IMR-90 (cell line): ENCODE measurements around the gene BICD2. TPM values are rescaled to one million over a fixed set of nuclear protein-coding genes. Genes with fewer than 3 reads are reported as not detected.

ENCODE experiments used
- ATAC-seq: fragments of 200-7000 bp; cut with Tn5 transposase; 2 replicates; pipeline ENCODE4 v1.9.1; 2020; ENCODE audit warnings: low read depth, mild to moderate bottlenecking, moderate library complexity
- BruUV-seq: library from RNA; stranded (reverse); fragments of 400-500 nt; replicated peaks from 2 replicates; lab custom pipeline; 2021; lab: Mats Ljungman, UMichigan
- CTCF ChIA-PET: fragments of 300-600 bp; formaldehyde crosslinking; extraction: SDS; loops from one replicate; lab custom pipeline; 2021; ENCODE audit warnings: antibody characterized with exemption; lab: Yijun Ruan, JAX
- POLR2A ChIA-PET: fragments of 300-600 bp; sonication (Branson Sonifier 250); formaldehyde crosslinking; loops from one replicate; lab custom pipeline; 2022; ENCODE audit warnings: antibody characterized with exemption; ENCODE audit not compliant: unreplicated experiment; lab: Charles Lee
- DNase-seq: peaks from one replicate; pipeline ENCODE4 v3.0.0; 2013
- H2AFZ ChIP-seq: replicated peaks from 2 replicates; pipeline ENCODE3; 2013; ENCODE audit warnings: low read length, mild to moderate bottlenecking; ENCODE audit not compliant: poor library complexity
- H2AK5ac ChIP-seq: 2 replicates; pipeline ENCODE4 v1.6.1; 2013; ENCODE audit warnings: low read depth, low read length, inconsistent platforms
- H2AK9ac ChIP-seq: replicated peaks from 2 replicates; pipeline ENCODE3; 2013; ENCODE audit warnings: mild to moderate bottlenecking, low read depth, low read length, moderate library complexity; ENCODE audit not compliant: poor library complexity
- H2BK120ac ChIP-seq: 2 replicates; pipeline ENCODE4 v1.6.1; 2013; ENCODE audit warnings: low read depth, low read length, inconsistent platforms
- H2BK15ac ChIP-seq: 3 replicates; pipeline ENCODE4 v1.6.1; 2013; ENCODE audit warnings: low read depth, low read length, inconsistent platforms
- H2BK20ac ChIP-seq: 2 replicates; pipeline ENCODE4 v1.6.1; 2013; ENCODE audit warnings: low read depth, mild to moderate bottlenecking, inconsistent platforms, low read length, moderate library complexity
- H2BK5ac ChIP-seq: 2 replicates; pipeline ENCODE4 v1.6.1; 2013; ENCODE audit warnings: mild to moderate bottlenecking, low read depth, low read length, inconsistent platforms; ENCODE audit not compliant: poor library complexity, severe bottlenecking
- H3K14ac ChIP-seq: replicated peaks from 2 replicates; pipeline ENCODE4 v1.6.1; 2013; ENCODE audit warnings: low read depth, low read length, inconsistent platforms
- H3K18ac ChIP-seq: 2 replicates; pipeline ENCODE4 v1.6.1; 2013; ENCODE audit warnings: low read depth, low read length, control low read depth
- H3K23ac ChIP-seq: 2 replicates; pipeline ENCODE4 v1.6.1; 2013; ENCODE audit warnings: low read depth, low read length, inconsistent platforms
- H3K27ac ChIP-seq: 2 replicates; pipeline ENCODE4 v1.5.1; 2013; ENCODE audit warnings: mild to moderate bottlenecking, control low read depth, low read length; ENCODE audit not compliant: insufficient read depth
- H3K27me3 ChIP-seq: 2 replicates; pipeline ENCODE4 v1.6.1; 2013; ENCODE audit warnings: low read length; ENCODE audit not compliant: control insufficient read depth, insufficient read depth
- H3K36me3 ChIP-seq: 2 replicates; pipeline ENCODE4 v1.6.1; 2013; ENCODE audit warnings: low read length, mixed read lengths; ENCODE audit not compliant: control insufficient read depth, insufficient read depth
- H3K4ac ChIP-seq: 2 replicates; pipeline ENCODE4 v1.6.1; 2013; ENCODE audit warnings: low read depth, low read length, inconsistent platforms
- H3K4me1 ChIP-seq: 2 replicates; pipeline ENCODE4 v1.6.1; 2013; ENCODE audit warnings: low read length, mixed read lengths; ENCODE audit not compliant: control insufficient read depth, insufficient read depth
- H3K4me2 ChIP-seq: 2 replicates; pipeline ENCODE4 v1.6.1; 2013; ENCODE audit warnings: low read depth, mild to moderate bottlenecking, control low read depth, low read length, moderate library complexity
- H3K4me3 ChIP-seq: 2 replicates; pipeline ENCODE4 v1.5.1; 2013; ENCODE audit warnings: low read depth, mild to moderate bottlenecking, control low read depth, low read length, moderate library complexity; ENCODE audit not compliant: insufficient read depth
- H3K56ac ChIP-seq: 2 replicates; pipeline ENCODE4 v1.6.1; 2013; ENCODE audit warnings: low read length, inconsistent platforms; ENCODE audit not compliant: insufficient read depth; ENCODE audit errors: extremely low read depth
- H3K79me1 ChIP-seq, 2 experiments: 2 replicates each; pipeline ENCODE4 v1.6.1; 2013; ENCODE audit warnings: low read length in 2 of 2, inconsistent platforms in 1 of 2, low read depth in 1 of 2
- H3K9ac ChIP-seq: 2 replicates; pipeline ENCODE4 v1.6.1; 2013; ENCODE audit warnings: low read depth, low read length, control low read depth
- H3K9me1 ChIP-seq: 2 replicates; pipeline ENCODE4 v1.6.1; 2013; ENCODE audit warnings: low read length, inconsistent platforms; ENCODE audit not compliant: insufficient read depth
- H3K9me3 ChIP-seq: 2 replicates; pipeline ENCODE4 v1.6.1; 2013; ENCODE audit warnings: low read length; ENCODE audit not compliant: control insufficient read depth, insufficient read depth
- H4K20me1 ChIP-seq: 2 replicates; pipeline ENCODE4 v1.6.1; 2013; ENCODE audit warnings: low read length, inconsistent platforms; ENCODE audit not compliant: insufficient read depth
- H4K5ac ChIP-seq: 2 replicates; pipeline ENCODE4 v1.6.1; 2013; ENCODE audit warnings: mild to moderate bottlenecking, low read depth, low read length, control low read depth
- H4K8ac ChIP-seq, 2 experiments: 2 replicates each; pipeline ENCODE4 v1.6.1; 2013; ENCODE audit warnings: low read depth in 2 of 2, low read length in 2 of 2, control low read depth in 1 of 2, inconsistent platforms in 1 of 2
- H4K91ac ChIP-seq: 2 replicates; pipeline ENCODE4 v1.6.1; 2013; ENCODE audit warnings: low read depth, low read length, inconsistent platforms; ENCODE audit not compliant: insufficient read depth
- CEBPB ChIP-seq: IDR thresholded peaks from 2 replicates; pipeline ENCODE4 v1.6.1; 2012; ENCODE audit warnings: low read depth, low read length, improper control_type of control experiment
- WGBS, 2 experiments: methylation state at CpG; one replicate each; pipeline versions ENCODE4 v1.1.5 to v1.1.7; 2013; ENCODE audit warnings: missing lambda C conversion rate in 2 of 2; ENCODE audit not compliant: insufficient read length in 1 of 2; ENCODE audit errors: extremely low coverage in 2 of 2; 5-methylcytosine and 5-hydroxymethylcytosine counted together
- dilution Hi-C: fragments of 300-500 bp; cut with HindIII; formaldehyde crosslinking; loops from one replicate; pipeline ENCODE4 v1.14.3; 2018; ENCODE audit warnings: low sequenced_read_pairs; ENCODE audit not compliant: unreplicated experiment
- in situ Hi-C: fragments of 300-500 bp; cut with MboI; formaldehyde crosslinking; loops from 3 replicates; pipeline ENCODE4 v1.14.3; 2019; ENCODE audit warnings: low sequenced_read_pairs, inconsistent platforms, mixed read lengths
- intact Hi-C: fragments of 100-400 bp; cut with micrococcal nuclease; formaldehyde crosslinking; loops from 2 replicates; pipeline ENCODE4 v1.10.0; 2022
- polyA plus RNA-seq, 3 experiments: library from polyadenylated mRNA; depleted of rRNA; stranded (reverse); fragments of >200 nt; gene quantifications; 2 replicates each; pipeline ENCODE4 v1.2.3, GENCODE V29; 2012; ENCODE audit warnings: low replicate concordance in 1 of 3
- total RNA-seq: library from RNA; depleted of rRNA; stranded (reverse); fragments of >200 nt; gene quantifications from 2 replicates; pipeline ENCODE4 v1.2.3, GENCODE V29; 2012
- TF ChIP-seq, protein P1 (sequence below): fragments of 150-350 bp; IDR thresholded peaks from 2 replicates; pipeline ENCODE4 v1.6.1; 2016; ENCODE audit warnings: low read depth, mild to moderate bottlenecking, low read length, moderate library complexity, borderline replicate concordance

The BICD2 gene
- total and polyA plus RNA-seq, 2 of the 4 experiments (the other 2 are of a cell fraction), result 21.5 to 35.7 TPM

DNA sequence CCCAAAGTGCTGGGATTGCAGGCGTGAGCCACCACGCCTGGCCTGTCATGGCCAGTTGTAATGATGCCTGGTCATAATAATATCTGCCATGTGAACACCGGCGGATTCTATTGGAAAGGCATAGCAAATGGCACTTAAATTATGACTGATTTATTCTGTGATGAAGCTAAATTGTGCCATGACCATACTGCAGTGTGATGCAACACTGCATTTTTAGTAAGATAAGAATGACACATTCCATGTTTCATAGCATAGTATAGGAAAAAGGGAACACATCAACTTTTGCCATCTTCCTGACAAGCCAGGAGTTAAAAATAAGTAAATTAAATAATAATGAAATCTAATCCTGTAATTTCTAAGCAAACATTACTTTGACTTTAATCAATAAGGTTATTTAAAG, 30.4 kb upstream of the BICD2 start:
- H3K9me3 ChIP-seq, result no peaks in the 10 kb centered on the region
- no peak overlapping the region for H3K4me3 ChIP-seq
- CTCF ChIA-PET, result no interaction called here
- H3K36me3 ChIP-seq, result no peaks in the 10 kb centered on the region
- H2BK120ac ChIP-seq, result no peak overlapping the region
- TF ChIP-seq, protein P1, sequence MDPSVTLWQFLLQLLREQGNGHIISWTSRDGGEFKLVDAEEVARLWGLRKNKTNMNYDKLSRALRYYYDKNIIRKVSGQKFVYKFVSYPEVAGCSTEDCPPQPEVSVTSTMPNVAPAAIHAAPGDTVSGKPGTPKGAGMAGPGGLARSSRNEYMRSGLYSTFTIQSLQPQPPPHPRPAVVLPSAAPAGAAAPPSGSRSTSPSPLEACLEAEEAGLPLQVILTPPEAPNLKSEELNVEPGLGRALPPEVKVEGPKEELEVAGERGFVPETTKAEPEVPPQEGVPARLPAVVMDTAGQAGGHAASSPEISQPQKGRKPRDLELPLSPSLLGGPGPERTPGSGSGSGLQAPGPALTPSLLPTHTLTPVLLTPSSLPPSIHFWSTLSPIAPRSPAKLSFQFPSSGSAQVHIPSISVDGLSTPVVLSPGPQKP, result no peak
- peak; percentile 64 for TF ChIP-seq CEBPB
- no peaks in the 10 kb centered on the region for H3K4me1 ChIP-seq
- H2AK5ac ChIP-seq, result no peak overlapping the region
- no peak overlapping the region for H3K9ac ChIP-seq
- H3K27ac ChIP-seq, result no peak overlapping the region
- H3K9me1 ChIP-seq, result no peaks in the 10 kb centered on the region
- ATAC-seq (no peak), DNase-seq (no peak)
- H3K4ac ChIP-seq, result no peak overlapping the region
- no peak overlapping the region for H2AK9ac ChIP-seq
- dilution Hi-C loops (no loop called here), intact Hi-C loops (loop anchor here (5.0 kb wide), 1 partner anchor 658 kb away; no protein-coding TSS in a partner anchor), in situ Hi-C loops (loop anchor here (5.0 to 25.0 kb wide), 2 partner anchors 78 to 458 kb away; partner anchors contain the start of genes CENPP and NOL8)
- no peak overlapping the region for H3K56ac ChIP-seq
- no peak overlapping the region for H3K18ac ChIP-seq
- BruUV-seq, result no TSS peak
- no peak overlapping the region for H3K14ac ChIP-seq
- H3K4me2 ChIP-seq, result no peak overlapping the region
- no peak overlapping the region for H4K91ac ChIP-seq
- H2AFZ ChIP-seq, result no peak overlapping the region
- H3K23ac ChIP-seq, result no peak overlapping the region
- no peaks in the 10 kb centered on the region for H3K79me1 ChIP-seq
- no peak overlapping the region for H2BK20ac ChIP-seq
- H4K5ac ChIP-seq, result no peak overlapping the region
- no peaks in the 10 kb centered on the region for H4K20me1 ChIP-seq
- no peak overlapping the region for H2BK15ac ChIP-seq
- no peak overlapping the region for H2BK5ac ChIP-seq
- 94% methylated on average over 2 of the region's 4 CpGs; no CpG with 5 or more reads in 1 of the 2 experiments for WGBS, 2 experiments
- no peak overlapping the region for H4K8ac ChIP-seq
- H3K27me3 ChIP-seq, result peaks cover 54% of the 10 kb centered on the region
- POLR2A ChIA-PET, result no interaction called here
